GM12872 (cell line): ENCODE results near the gene TWNK.

Experiments used
- CTCF ChIP-seq: IDR thresholded peaks from 3 replicates; pipeline ENCODE4 v1.5.1; 2011; ENCODE audit warnings: low read depth, mild to moderate bottlenecking, low read length, moderate library complexity; ENCODE audit not compliant: insufficient read depth

TWNK gene

GRCh38 chr10:100989088-100989487, 1.7 kb downstream of the TWNK start:
- TF ChIP-seq CTCF, result no peak

- 0 out of 3 replicates have a peak, but pooled peaks have one; percentile 26 for TF ChIP-seq CTCF
These were observed 6.8 kb downstream of the TWNK start for GRCh38 chr10:100993986-100994708.

GRCh38 chr10:100995181-100995580, 7.8 kb downstream of the TWNK start:
- TF ChIP-seq CTCF, result no peak

- TF ChIP-seq CTCF, result no peak
These were observed 9.5 kb downstream of the TWNK start for GRCh38 chr10:100996678-100997359.

GRCh38 chr10:100997360-100998182, 10.2 kb downstream of the TWNK start:
- TF ChIP-seq CTCF, result peak; percentile 90

- no peak for TF ChIP-seq CTCF
These were observed 11.0 kb downstream of the TWNK start for GRCh38 chr10:100998183-100998990.
